K562 (cell line): Measurements from ENCODE around the gene CAMSAP2. TPM values are rescaled to one million over a fixed set of nuclear protein-coding genes. Genes with fewer than 3 reads are reported as not detected.
A peak's percentile ranks its signal among the peaks of the same experiment; 100 is the strongest.

Experiments used
- BACH1 ChIP-seq: fragments of 200-800 bp; sonication (Bioruptor generic); IDR thresholded peaks from 2 replicates; pipeline ENCODE4 v1.6.1; 2016; ENCODE audit warnings: missing genetic modification characterization, missing compliant biosample characterization
- CHD1 ChIP-seq: fragments of 200-600 bp; sonication (generic); IDR thresholded peaks from one replicate; pipeline ENCODE4 v1.6.1; 2012; ENCODE audit warnings: mild to moderate bottlenecking, moderate library complexity, low read length, inconsistent platforms
- CXXC5 ChIP-seq: fragments of 250-450 bp; sonication (Bioruptor Pico); IDR thresholded peaks from 2 replicates; pipeline ENCODE4 v1.8.0; 2022; ENCODE audit warnings: inconsistent platforms, mild to moderate bottlenecking, moderate library complexity
- FOXA1 ChIP-seq: fragments of 450-650 bp; IDR thresholded peaks from 2 replicates; pipeline ENCODE4 v1.6.1; 2016; ENCODE audit warnings: mild to moderate bottlenecking, borderline replicate concordance
- GABPB1 ChIP-seq: sonication (generic); formaldehyde crosslinking; IDR thresholded peaks from 2 replicates; pipeline ENCODE4 v1.8.0; 2022; ENCODE audit warnings: mild to moderate bottlenecking, missing genetic modification reagents
- HSF4 ChIP-seq: fragments of 250-450 bp; sonication (Bioruptor Pico); IDR thresholded peaks from 2 replicates; pipeline ENCODE4 v2.1.2; 2022; ENCODE audit warnings: mild to moderate bottlenecking, moderate library complexity, borderline replicate concordance
- IFI16 ChIP-seq: fragments of 250-450 bp; sonication (Bioruptor Pico); IDR thresholded peaks from 2 replicates; pipeline ENCODE4 v2.1.2; 2022; ENCODE audit warnings: mild to moderate bottlenecking, inconsistent platforms
- KDM2B ChIP-seq: fragments of 250-450 bp; sonication (Bioruptor Pico); IDR thresholded peaks from 2 replicates; pipeline ENCODE4 v1.8.0; 2021; ENCODE audit warnings: mild to moderate bottlenecking, moderate library complexity
- RBBP5 ChIP-seq: fragments of 200-600 bp; sonication (generic); IDR thresholded peaks from 2 replicates; pipeline ENCODE4 v1.6.1; 2012; ENCODE audit warnings: borderline replicate concordance, mild to moderate bottlenecking, low read length, control low read depth, inconsistent platforms; ENCODE audit not compliant: insufficient read depth, poor library complexity, severe bottlenecking
- SAFB ChIP-seq: fragments of 200-400 bp; formaldehyde crosslinking; IDR thresholded peaks from 2 replicates; pipeline ENCODE4 v1.6.1; 2017; ENCODE audit warnings: low read depth, low read length, borderline replicate concordance
- SMARCA5 ChIP-seq: fragments of 450-650 bp; IDR thresholded peaks from 2 replicates; pipeline ENCODE4 v1.6.1; 2016
- THRAP3 ChIP-seq: fragments of 450-650 bp; IDR thresholded peaks from 2 replicates; pipeline ENCODE4 v1.6.1; 2016; ENCODE audit warnings: mild to moderate bottlenecking, inconsistent platforms, borderline replicate concordance
- YY1 ChIP-seq, 3 experiments: IDR thresholded peaks; 2 replicates each; pipeline ENCODE4 v1.6.1; 2011; ENCODE audit warnings: low read length in 2 of 3, mild to moderate bottlenecking in 2 of 3, moderate library complexity in 2 of 3, borderline replicate concordance in 1 of 3, control low read depth in 1 of 3, low read depth in 1 of 3; ENCODE audit not compliant: insufficient read depth in 3 of 3, insufficient replicate concordance in 2 of 3, control insufficient read depth in 1 of 3, insufficient read length in 1 of 3; ENCODE audit errors: extremely low read depth in 1 of 3
- ZBED1 ChIP-seq: IDR thresholded peaks from 2 replicates; pipeline ENCODE4 v1.6.1; 2014
- polyA plus RNA-seq, 8 experiments: library from polyadenylated mRNA; depleted of rRNA in 4 of 8; stranded (reverse) in 5 of 8; unstranded in 3 of 8; fragments of >200 nt; fragmentation: Nextera tagmentation in 2 of 8; fragmentation: Illumina TruSeq in 1 of 8; extraction: Ambion mirVana in 2 of 8; extraction: Trizol in 1 of 8; gene quantifications; 2 replicates each; pipeline versions ENCODE4 v1.2.1 to v1.2.3, GENCODE V29; 2011 to 2014; ENCODE audit warnings: inconsistent platforms in 1 of 8, missing spikeins in 1 of 8
- total RNA-seq, 7 experiments: library from RNA; depleted of rRNA in 6 of 7; stranded (reverse); fragments of >200 nt in 6 of 7; fragmentation: Illumina TruSeq in 2 of 7; extraction: Trizol in 2 of 7; gene quantifications; 2 replicates each; pipeline versions ENCODE4 v1.2.1 to v1.2.3, GENCODE V29; 2011 to 2021; ENCODE audit warnings: low replicate concordance in 1 of 7
- TF ChIP-seq, protein P1 (sequence below): fragments of 250-450 bp; sonication (Bioruptor Pico); IDR thresholded peaks from 2 replicates; pipeline ENCODE4 v1.4.0; 2020; ENCODE audit warnings: mild to moderate bottlenecking, moderate library complexity
- TF ChIP-seq, protein P2 (sequence below): fragments of 250-450 bp; sonication (Bioruptor Pico); IDR thresholded peaks from 2 replicates; pipeline ENCODE4 v1.5.0; 2020; ENCODE audit warnings: mild to moderate bottlenecking, borderline replicate concordance
- TF ChIP-seq, protein P3 (sequence below): sonication (generic); formaldehyde crosslinking; IDR thresholded peaks from 2 replicates; pipeline ENCODE4 v1.8.1; 2023; ENCODE audit warnings: missing genetic modification reagents, mild to moderate bottlenecking, borderline replicate concordance

The CAMSAP2 gene
- total and polyA plus RNA-seq, 9 of the 15 experiments (the other 6 are each of a cell fraction or from before 2014, with no cell fraction given) = 1.4 to 7.5 (median 2.7) TPM

DNA sequence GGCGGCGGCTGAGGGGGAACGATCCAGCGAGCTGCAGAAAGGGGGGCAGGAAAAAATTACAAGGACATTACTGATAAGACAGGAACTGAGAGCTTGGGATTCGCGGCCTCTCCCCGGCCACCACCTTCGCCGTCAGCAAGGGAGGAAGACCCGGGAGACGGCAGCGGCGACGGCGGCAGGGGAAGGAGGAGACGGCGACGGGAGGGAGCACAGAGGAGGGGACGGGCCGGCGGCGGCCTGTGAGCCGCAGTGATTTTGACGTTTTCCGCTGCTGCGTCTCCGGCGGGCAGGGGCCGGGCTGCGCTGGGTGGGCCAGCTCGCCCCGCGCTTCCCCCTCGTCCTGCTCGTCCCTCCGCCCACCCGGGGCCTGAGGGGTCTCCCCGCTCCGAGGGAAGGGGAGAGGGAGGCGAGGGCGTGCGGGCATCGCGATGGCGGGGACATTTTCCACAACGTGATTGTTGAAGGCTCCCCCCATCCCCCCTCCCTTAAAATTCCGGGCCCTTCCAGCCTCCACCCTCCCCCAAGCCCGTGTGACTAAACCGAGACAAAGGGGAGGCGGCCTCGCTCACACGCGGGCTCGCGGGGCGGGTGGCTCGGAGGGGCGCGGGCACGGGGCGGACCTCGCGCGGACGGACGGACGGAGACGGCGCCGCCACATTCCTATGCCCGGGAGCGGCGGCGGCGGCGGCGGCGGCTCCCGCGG is 407 bp downstream of the CAMSAP2 start (continued):
- TF ChIP-seq HSF4 (CRISPR knock-in tag) (no peak), RBBP5 (peak; percentile 68), SMARCA5 (no peak), FOXA1 (no peak), CXXC5 (CRISPR knock-in tag) (peak; percentile 85), BACH1 (tag) (no peak), YY1 (IDR thresholded peaks at IDR 0.05; ENCODE audit: borderline replicate concordance in 1 of 3, control insufficient read depth in 1 of 3, extremely low read depth in 1 of 3, insufficient read depth in 3 of 3, insufficient read length in 1 of 3, insufficient replicate concordance in 2 of 3, low read depth in 1 of 3, low read length in 2 of 3) (no peak), IFI16 (CRISPR knock-in tag) (no peak), THRAP3 (no peak), SAFB (peak; percentile 7; the same call in 1 of the 2 replicates), CHD1 (no peak), GABPB1 (no peak), ZBED1 (no peak), KDM2B (no peak)
- TF ChIP-seq, protein P1, sequence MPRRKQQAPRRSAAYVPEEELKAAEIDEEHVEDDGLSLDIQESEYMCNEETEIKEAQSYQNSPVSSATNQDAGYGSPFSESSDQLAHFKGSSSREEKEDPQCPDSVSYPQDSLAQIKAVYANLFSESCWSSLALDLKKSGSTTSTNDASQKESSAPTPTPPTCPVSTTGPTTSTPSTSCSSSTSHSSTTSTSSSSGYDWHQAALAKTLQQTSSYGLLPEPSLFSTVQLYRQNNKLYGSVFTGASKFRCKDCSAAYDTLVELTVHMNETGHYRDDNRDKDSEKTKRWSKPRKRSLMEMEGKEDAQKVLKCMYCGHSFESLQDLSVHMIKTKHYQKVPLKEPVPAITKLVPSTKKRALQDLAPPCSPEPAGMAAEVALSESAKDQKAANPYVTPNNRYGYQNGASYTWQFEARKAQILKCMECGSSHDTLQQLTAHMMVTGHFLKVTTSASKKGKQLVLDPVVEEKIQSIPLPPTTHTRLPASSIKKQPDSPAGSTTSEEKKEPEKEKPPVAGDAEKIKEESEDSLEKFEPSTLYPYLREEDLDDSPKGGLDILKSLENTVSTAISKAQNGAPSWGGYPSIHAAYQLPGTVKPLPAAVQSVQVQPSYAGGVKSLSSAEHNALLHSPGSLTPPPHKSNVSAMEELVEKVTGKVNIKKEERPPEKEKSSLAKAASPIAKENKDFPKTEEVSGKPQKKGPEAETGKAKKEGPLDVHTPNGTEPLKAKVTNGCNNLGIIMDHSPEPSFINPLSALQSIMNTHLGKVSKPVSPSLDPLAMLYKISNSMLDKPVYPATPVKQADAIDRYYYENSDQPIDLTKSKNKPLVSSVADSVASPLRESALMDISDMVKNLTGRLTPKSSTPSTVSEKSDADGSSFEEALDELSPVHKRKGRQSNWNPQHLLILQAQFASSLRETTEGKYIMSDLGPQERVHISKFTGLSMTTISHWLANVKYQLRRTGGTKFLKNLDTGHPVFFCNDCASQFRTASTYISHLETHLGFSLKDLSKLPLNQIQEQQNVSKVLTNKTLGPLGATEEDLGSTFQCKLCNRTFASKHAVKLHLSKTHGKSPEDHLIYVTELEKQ (CRISPR knock-in tag) = no peak
- TF ChIP-seq, protein P2, sequence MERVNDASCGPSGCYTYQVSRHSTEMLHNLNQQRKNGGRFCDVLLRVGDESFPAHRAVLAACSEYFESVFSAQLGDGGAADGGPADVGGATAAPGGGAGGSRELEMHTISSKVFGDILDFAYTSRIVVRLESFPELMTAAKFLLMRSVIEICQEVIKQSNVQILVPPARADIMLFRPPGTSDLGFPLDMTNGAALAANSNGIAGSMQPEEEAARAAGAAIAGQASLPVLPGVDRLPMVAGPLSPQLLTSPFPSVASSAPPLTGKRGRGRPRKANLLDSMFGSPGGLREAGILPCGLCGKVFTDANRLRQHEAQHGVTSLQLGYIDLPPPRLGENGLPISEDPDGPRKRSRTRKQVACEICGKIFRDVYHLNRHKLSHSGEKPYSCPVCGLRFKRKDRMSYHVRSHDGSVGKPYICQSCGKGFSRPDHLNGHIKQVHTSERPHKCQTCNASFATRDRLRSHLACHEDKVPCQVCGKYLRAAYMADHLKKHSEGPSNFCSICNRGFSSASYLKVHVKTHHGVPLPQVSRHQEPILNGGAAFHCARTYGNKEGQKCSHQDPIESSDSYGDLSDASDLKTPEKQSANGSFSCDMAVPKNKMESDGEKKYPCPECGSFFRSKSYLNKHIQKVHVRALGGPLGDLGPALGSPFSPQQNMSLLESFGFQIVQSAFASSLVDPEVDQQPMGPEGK (CRISPR knock-in tag) = no peak
- TF ChIP-seq, protein P3, sequence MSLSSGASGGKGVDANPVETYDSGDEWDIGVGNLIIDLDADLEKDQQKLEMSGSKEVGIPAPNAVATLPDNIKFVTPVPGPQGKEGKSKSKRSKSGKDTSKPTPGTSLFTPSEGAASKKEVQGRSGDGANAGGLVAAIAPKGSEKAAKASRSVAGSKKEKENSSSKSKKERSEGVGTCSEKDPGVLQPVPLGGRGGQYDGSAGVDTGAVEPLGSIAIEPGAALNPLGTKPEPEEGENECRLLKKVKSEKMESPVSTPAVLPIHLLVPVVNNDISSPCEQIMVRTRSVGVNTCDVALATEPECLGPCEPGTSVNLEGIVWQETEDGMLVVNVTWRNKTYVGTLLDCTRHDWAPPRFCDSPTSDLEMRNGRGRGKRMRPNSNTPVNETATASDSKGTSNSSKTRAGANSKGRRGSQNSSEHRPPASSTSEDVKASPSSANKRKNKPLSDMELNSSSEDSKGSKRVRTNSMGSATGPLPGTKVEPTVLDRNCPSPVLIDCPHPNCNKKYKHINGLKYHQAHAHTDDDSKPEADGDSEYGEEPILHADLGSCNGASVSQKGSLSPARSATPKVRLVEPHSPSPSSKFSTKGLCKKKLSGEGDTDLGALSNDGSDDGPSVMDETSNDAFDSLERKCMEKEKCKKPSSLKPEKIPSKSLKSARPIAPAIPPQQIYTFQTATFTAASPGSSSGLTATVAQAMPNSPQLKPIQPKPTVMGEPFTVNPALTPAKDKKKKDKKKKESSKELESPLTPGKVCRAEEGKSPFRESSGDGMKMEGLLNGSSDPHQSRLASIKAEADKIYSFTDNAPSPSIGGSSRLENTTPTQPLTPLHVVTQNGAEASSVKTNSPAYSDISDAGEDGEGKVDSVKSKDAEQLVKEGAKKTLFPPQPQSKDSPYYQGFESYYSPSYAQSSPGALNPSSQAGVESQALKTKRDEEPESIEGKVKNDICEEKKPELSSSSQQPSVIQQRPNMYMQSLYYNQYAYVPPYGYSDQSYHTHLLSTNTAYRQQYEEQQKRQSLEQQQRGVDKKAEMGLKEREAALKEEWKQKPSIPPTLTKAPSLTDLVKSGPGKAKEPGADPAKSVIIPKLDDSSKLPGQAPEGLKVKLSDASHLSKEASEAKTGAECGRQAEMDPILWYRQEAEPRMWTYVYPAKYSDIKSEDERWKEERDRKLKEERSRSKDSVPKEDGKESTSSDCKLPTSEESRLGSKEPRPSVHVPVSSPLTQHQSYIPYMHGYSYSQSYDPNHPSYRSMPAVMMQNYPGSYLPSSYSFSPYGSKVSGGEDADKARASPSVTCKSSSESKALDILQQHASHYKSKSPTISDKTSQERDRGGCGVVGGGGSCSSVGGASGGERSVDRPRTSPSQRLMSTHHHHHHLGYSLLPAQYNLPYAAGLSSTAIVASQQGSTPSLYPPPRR (CRISPR knock-in tag) = no peak
